WERI-Rb-1 (cell line): ENCODE results near the gene DSEL.

Experiments
- DNase-seq: peaks from one replicate; pipeline ENCODE4 v3.0.0-alpha.2; 2020
- H3K27ac ChIP-seq: fragments of 250-450 bp; sonication (Bioruptor Pico); 2 replicates; pipeline ENCODE4 v1.5.1; 2020; ENCODE audit warnings: mild to moderate bottlenecking, moderate library complexity
- H3K27me3 ChIP-seq: fragments of 250-450 bp; sonication (Bioruptor Pico); 2 replicates; pipeline ENCODE4 v1.5.1; 2021; ENCODE audit warnings: mild to moderate bottlenecking, low read depth, moderate library complexity; ENCODE audit not compliant: insufficient read depth, severe bottlenecking
- H3K36me3 ChIP-seq: fragments of 250-450 bp; sonication (Bioruptor Pico); 2 replicates; pipeline ENCODE4 v1.5.1; 2020; ENCODE audit warnings: mild to moderate bottlenecking, moderate library complexity
- H3K4me3 ChIP-seq: 2 replicates; pipeline ENCODE4 v1.5.1; 2011; ENCODE audit warnings: low read depth, mild to moderate bottlenecking, control low read depth, low read length
- H3K9me3 ChIP-seq: fragments of 250-450 bp; sonication (Bioruptor Pico); 2 replicates; pipeline ENCODE4 v1.5.1; 2021; ENCODE audit warnings: mild to moderate bottlenecking, moderate library complexity; ENCODE audit not compliant: severe bottlenecking
- TF ChIP-seq, protein P1 (sequence below): IDR thresholded peaks from 2 replicates; pipeline ENCODE4 v1.5.1; 2011; ENCODE audit warnings: low read depth, mild to moderate bottlenecking, control low read depth, inconsistent platforms, low read length

Gene DSEL

DNA sequence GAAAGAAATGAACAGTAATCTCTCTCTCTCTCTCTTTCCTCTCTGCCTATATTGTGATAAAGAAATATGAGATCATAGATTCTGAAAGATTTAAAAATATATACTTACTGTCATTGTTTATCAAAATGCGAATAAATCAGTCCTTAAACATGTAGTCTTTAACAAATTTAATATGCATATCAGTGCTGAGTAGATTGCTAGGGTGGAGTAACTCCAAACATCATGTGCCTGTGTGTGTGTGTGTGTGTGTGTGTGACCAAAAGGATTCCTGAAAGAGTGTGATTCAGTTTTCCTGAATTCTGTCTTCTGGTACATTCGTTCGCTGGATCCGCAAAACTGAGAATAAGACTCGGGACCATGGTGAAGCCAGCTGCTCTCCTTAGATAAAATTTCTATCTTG lies 24.0 kb upstream of the DSEL start:
- no peak overlapping the region for H3K4me3 ChIP-seq
- no peaks in the 10 kb centered on the region for H3K9me3 ChIP-seq
- DNase-seq = no peak
- no peaks in the 10 kb centered on the region for H3K27me3 ChIP-seq
- H3K36me3 ChIP-seq = no peaks in the 10 kb centered on the region
- TF ChIP-seq, protein P1, sequence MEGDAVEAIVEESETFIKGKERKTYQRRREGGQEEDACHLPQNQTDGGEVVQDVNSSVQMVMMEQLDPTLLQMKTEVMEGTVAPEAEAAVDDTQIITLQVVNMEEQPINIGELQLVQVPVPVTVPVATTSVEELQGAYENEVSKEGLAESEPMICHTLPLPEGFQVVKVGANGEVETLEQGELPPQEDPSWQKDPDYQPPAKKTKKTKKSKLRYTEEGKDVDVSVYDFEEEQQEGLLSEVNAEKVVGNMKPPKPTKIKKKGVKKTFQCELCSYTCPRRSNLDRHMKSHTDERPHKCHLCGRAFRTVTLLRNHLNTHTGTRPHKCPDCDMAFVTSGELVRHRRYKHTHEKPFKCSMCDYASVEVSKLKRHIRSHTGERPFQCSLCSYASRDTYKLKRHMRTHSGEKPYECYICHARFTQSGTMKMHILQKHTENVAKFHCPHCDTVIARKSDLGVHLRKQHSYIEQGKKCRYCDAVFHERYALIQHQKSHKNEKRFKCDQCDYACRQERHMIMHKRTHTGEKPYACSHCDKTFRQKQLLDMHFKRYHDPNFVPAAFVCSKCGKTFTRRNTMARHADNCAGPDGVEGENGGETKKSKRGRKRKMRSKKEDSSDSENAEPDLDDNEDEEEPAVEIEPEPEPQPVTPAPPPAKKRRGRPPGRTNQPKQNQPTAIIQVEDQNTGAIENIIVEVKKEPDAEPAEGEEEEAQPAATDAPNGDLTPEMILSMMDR = no peak
- no peak overlapping the region for H3K27ac ChIP-seq

DNA sequence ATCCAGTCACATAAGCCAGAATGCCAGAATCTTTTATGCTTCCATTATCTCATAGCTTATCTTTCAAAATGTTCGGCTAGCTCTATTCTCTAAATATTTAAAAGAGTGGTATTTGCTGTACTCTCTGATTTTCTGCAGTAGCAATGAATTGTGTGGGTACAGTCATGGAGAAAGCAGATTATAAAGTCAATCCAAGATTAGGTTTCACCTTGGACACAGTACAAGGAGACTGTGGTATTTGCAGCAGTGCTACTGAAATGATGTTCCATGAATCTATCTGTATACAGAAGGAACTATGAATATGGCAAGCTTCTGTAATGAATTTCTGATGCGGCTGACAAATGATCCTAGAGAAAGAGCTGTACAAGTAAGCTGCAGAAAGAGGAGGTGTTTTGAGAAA lies 15.4 kb upstream of the DSEL start:
- H3K27ac ChIP-seq = no peak overlapping the region
- TF ChIP-seq, protein P1 = no peak
- no peak for DNase-seq
- H3K9me3 ChIP-seq = no peaks in the 10 kb centered on the region
- no peak overlapping the region for H3K4me3 ChIP-seq
- H3K27me3 ChIP-seq = no peaks in the 10 kb centered on the region
- no peaks in the 10 kb centered on the region for H3K36me3 ChIP-seq

DNA sequence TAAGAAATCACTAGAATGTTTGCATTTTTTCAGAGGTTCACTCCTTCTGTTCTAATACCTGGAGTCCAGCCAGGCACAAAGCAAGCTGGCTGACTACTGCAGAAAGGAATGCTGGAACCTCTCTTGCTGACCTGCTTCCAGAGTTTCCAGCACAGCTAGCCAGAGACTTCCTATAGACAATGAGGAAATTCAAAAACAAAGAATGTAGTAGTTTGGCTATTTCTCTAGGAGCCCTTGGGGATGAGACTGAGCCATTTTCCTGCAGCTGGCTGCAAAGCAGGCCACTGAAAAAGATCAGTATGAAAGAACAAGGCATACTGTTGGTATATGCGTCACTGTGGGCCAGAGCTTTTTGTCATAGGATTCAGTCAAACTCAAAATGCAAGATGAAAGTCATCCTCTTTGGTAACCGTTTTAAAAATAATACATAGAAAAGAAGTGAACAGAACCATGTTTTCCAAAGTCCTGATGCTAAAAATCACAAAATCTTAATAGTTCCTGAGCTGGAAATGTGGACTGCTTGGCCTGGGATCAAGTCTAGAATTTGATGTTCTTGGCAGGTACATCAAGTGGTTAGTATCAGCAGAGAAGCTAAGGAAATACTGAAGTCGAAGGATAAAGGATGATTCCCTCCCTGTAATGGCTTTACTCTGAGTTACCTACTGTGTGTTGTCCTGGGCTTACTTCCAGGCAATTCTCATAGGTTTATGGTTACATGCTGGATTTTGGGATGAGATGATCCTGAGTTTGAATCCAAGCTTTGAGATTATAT lies 9.0 kb upstream of the DSEL start:
- no peak overlapping the region for H3K4me3 ChIP-seq
- no peaks in the 10 kb centered on the region for H3K9me3 ChIP-seq
- H3K27ac ChIP-seq = no peak overlapping the region
- H3K36me3 ChIP-seq = no peaks in the 10 kb centered on the region
- H3K27me3 ChIP-seq = no peaks in the 10 kb centered on the region
- TF ChIP-seq, protein P1 = no peak
- no peak for DNase-seq

DNA sequence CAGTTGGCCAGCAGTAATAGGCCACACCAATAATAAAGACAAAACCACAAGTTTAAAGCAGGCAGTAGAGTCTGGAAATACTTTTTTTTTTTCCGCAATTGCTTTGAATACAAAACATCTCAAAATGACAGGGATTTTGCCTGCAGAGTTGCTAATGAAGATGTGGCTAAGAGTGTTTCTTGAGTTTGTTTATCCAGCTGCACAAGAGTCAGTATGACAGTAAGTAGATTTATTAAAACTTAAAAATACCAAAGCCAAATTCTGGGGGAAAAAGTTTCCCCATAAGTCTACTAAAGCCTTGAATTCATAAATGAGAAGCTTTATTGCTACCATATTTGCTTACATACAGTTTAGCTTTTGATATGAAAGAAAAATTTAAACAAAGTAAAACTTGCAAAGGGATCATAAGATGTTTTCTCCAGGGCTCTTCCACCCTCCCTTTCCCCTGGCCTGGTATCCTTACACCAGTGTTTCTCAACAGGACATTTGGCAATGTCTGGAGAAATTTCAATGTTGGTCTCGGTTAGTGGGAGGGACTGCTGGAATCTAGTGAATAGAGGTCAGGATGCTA lies 3.9 kb upstream of the DSEL start:
- Histone ChIP-seq H3K27me3 (no peaks in the 10 kb centered on the region), H3K9me3 (no peaks in the 10 kb centered on the region), H3K4me3 (no peak overlapping the region), H3K36me3 (no peaks in the 10 kb centered on the region), H3K27ac (no peak overlapping the region)
- no peak for DNase-seq
- TF ChIP-seq, protein P1 = no peak

DNA sequence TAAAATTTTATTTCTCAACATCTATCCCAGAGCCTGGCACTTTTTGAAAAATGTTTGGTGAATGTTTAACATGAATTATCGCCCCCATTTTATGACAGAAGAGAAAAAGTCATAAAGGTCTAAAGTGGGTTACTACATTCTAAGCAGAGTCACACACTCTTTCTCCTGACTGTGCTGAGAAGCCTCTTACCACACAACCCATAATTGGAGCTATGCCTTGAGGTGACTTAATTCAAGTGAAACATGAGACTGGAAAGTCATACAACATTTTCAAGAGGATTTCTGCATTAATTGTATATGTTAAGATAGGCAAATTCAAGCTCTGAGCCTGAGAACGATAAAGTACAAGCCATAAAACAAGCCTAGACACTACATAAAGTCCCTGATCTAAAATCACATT lies 3.1 kb upstream of the DSEL start:
- H3K4me3 ChIP-seq = no peak overlapping the region
- H3K27me3 ChIP-seq = no peaks in the 10 kb centered on the region
- TF ChIP-seq, protein P1 = no peak
- H3K27ac ChIP-seq = no peak overlapping the region
- no peaks in the 10 kb centered on the region for H3K36me3 ChIP-seq
- no peaks in the 10 kb centered on the region for H3K9me3 ChIP-seq
- DNase-seq = no peak
